Sigmoid colon (tissue), 3 donors: ENCODE results near the gene XRCC6.

Experiments
- POLR2A ChIP-seq, 2 donors: fragments of 450-650 bp; IDR thresholded peaks; one replicate each; pipeline ENCODE4 v1.6.1; 2016; ENCODE audit warnings: antibody characterized with exemption in 2 of 2, mild to moderate bottlenecking in 2 of 2, moderate library complexity in 2 of 2
- TF ChIP-seq, protein P1 (sequence below), 4 experiments: fragments of 450-650 bp in 3 of 4; fragments of 200-600 bp in 1 of 4; IDR thresholded peaks; one replicate each; pipeline ENCODE4 v1.5.1; 2016 to 2019; ENCODE audit warnings: antibody characterized with exemption in 4 of 4, mild to moderate bottlenecking in 3 of 4, moderate library complexity in 2 of 4

DNA sequence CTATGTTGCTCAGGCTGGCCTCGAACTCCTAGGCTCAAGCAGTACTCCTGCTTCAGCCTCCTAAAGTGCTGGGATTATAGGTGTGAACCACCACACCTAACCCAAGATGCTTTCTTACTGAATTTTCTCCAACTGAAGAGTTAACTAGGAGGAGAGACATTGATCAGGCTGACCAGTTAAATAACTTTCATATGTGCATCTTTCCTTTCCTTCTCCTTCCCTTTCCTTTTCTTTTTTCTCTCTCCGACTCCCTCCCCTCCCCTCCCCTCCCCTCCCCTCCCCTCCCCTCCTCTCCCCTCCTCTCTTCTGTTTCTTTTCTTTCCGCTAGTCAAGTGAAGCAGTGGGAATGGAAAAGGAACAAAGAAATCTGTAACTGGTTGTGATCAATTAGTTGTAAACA lies 26.7 kb downstream of the XRCC6 start:
- TF ChIP-seq, protein P1, sequence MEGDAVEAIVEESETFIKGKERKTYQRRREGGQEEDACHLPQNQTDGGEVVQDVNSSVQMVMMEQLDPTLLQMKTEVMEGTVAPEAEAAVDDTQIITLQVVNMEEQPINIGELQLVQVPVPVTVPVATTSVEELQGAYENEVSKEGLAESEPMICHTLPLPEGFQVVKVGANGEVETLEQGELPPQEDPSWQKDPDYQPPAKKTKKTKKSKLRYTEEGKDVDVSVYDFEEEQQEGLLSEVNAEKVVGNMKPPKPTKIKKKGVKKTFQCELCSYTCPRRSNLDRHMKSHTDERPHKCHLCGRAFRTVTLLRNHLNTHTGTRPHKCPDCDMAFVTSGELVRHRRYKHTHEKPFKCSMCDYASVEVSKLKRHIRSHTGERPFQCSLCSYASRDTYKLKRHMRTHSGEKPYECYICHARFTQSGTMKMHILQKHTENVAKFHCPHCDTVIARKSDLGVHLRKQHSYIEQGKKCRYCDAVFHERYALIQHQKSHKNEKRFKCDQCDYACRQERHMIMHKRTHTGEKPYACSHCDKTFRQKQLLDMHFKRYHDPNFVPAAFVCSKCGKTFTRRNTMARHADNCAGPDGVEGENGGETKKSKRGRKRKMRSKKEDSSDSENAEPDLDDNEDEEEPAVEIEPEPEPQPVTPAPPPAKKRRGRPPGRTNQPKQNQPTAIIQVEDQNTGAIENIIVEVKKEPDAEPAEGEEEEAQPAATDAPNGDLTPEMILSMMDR (IDR thresholded peaks at IDR 0.05): no peak
- TF ChIP-seq POLR2A (IDR thresholded peaks at IDR 0.05): no peak
